SU-DHL-6 (cell line): ENCODE data around the gene REXO1.
"Not testable (repeated sequence)": the region's sequence is repeated elsewhere in the genome, so short reads cannot be mapped to it uniquely, and the experiment has no call there.

Experiments used
- H2AFZ ChIP-seq: fragments of 200-600 bp; sonication (generic); 2 replicates; pipeline ENCODE4 v1.6.1; 2014; ENCODE audit warnings: low read depth, mild to moderate bottlenecking, moderate library complexity, mixed read lengths, antibody characterized with exemption, low read length; ENCODE audit not compliant: severe bottlenecking
- H3F3A ChIP-seq: fragments of 200-600 bp; shearing (Covaris generic); 2 replicates; pipeline ENCODE4 v1.6.0; 2016; ENCODE audit warnings: antibody characterized with exemption, mild to moderate bottlenecking; ENCODE audit not compliant: insufficient read depth
- H3K27ac ChIP-seq: fragments of 200-600 bp; sonication (generic); 2 replicates; pipeline ENCODE4 v1.5.1; 2016; ENCODE audit warnings: low read depth, mild to moderate bottlenecking, low read length, moderate library complexity, mixed read lengths
- H3K27me3 ChIP-seq: fragments of 200-600 bp; sonication (generic), shearing (Covaris generic); 2 replicates; pipeline ENCODE4 v1.6.0; 2014; ENCODE audit warnings: mild to moderate bottlenecking, low read length
- H3K36me3 ChIP-seq: fragments of 200-600 bp; sonication (generic); 2 replicates; pipeline ENCODE4 v1.6.1; 2014; ENCODE audit warnings: mild to moderate bottlenecking, low read length, mixed read lengths
- H3K4me2 ChIP-seq: fragments of 300-600, 200-600 bp; shearing (Covaris generic), sonication (generic); 2 replicates; pipeline ENCODE4 v1.6.0; 2014; ENCODE audit warnings: low read length, low read depth, mild to moderate bottlenecking; ENCODE audit not compliant: poor library complexity, severe bottlenecking
- H3K4me3 ChIP-seq: fragments of 200-600 bp; sonication (generic); 2 replicates; pipeline ENCODE4 v1.5.1; 2014; ENCODE audit warnings: antibody characterized with exemption, low read length, mild to moderate bottlenecking, mixed read lengths; ENCODE audit not compliant: insufficient read depth, poor library complexity, severe bottlenecking
- H3K79me2 ChIP-seq: fragments of 200-600 bp; sonication (generic); 2 replicates; pipeline ENCODE4 v1.6.1; 2014; ENCODE audit warnings: mild to moderate bottlenecking, low read length, moderate library complexity; ENCODE audit not compliant: insufficient read depth
- H3K9ac ChIP-seq: fragments of 200-600 bp; sonication (generic); 2 replicates; pipeline ENCODE4 v1.7.0; 2014; ENCODE audit warnings: mild to moderate bottlenecking, low read length
- H3K9me2 ChIP-seq: fragments of 200-600 bp; sonication (generic); replicated peaks from 2 replicates; pipeline ENCODE4 v1.6.1; 2014; ENCODE audit warnings: low read length; ENCODE audit not compliant: insufficient read depth
- H3K9me3 ChIP-seq: fragments of 200-600 bp; sonication (generic); 2 replicates; pipeline ENCODE4 v1.6.1; 2014; ENCODE audit warnings: low read length, mixed read lengths; ENCODE audit not compliant: insufficient read depth
- H4K20me1 ChIP-seq: fragments of 200-600 bp; sonication (generic); 2 replicates; pipeline ENCODE4 v1.6.1; 2014; ENCODE audit warnings: low read depth, mild to moderate bottlenecking, antibody characterized with exemption, low read length, moderate library complexity, mixed read lengths
- CTCF ChIP-seq: fragments of 200-600 bp; sonication (generic); IDR thresholded peaks from one replicate; pipeline ENCODE4 v1.5.1; 2017; ENCODE audit warnings: antibody characterized with exemption, mild to moderate bottlenecking, low read length, moderate library complexity; ENCODE audit not compliant: insufficient read depth, poor library complexity, severe bottlenecking
- EZH2phosphoT487 ChIP-seq: fragments of 200-600 bp; sonication (generic), shearing (Covaris generic); conservative IDR thresholded peaks from 2 replicates; pipeline ENCODE4 v1.6.1; 2018; ENCODE audit warnings: mild to moderate bottlenecking, antibody characterized with exemption, low read length, moderate library complexity, mixed read lengths

The REXO1 gene

GRCh38 chr19:1876496-1877279, 28.4 kb upstream of the REXO1 start:
- not testable (repeated sequence) for H4K20me1 ChIP-seq, H3K9me2 ChIP-seq, H3K27me3 ChIP-seq, H3K9me3 ChIP-seq, H3F3A ChIP-seq, H3K36me3 ChIP-seq
- Histone ChIP-seq H3K27ac (peak overlapping the region; percentile 63), H3K4me2 (peak overlapping the region; percentile 91), H3K4me3 (peak overlapping the region; percentile 96), H3K79me2 (peaks cover 39% of the 10 kb centered on the region), H3K9ac (peak overlapping the region; percentile 99), H2AFZ (peak overlapping the region; percentile 82)

- H2AFZ ChIP-seq: peak overlapping the region; percentile 82
These were observed 27.6 kb upstream of the REXO1 start for GRCh38 chr19:1875646-1876495.

GRCh38 chr19:1875265-1875645, 27.0 kb upstream of the REXO1 start:
- Histone ChIP-seq H3K4me2 (peak overlapping the region; percentile 91), H3K27ac (peak overlapping the region; percentile 63), H3K79me2 (peaks cover 44% of the 10 kb centered on the region), H3K9ac (peak overlapping the region; percentile 99), H3K4me3 (peak overlapping the region; percentile 96)
- H3K27me3 ChIP-seq, H3K9me3 ChIP-seq, H3K9me2 ChIP-seq, H3F3A ChIP-seq, H2AFZ ChIP-seq, H4K20me1 ChIP-seq, H3K36me3 ChIP-seq: not testable (repeated sequence)

More at GRCh38 chr19:1875646-1876495, 27.6 kb upstream of the REXO1 start:
- Histone ChIP-seq H3K36me3 (no peaks in the 10 kb centered on the region), H3K9me3 (no peaks in the 10 kb centered on the region), H3K9me2 (no peaks in the 10 kb centered on the region), H3K27me3 (no peaks in the 10 kb centered on the region), H3K9ac (peak overlapping the region; percentile 99), H3F3A (no peaks in the 10 kb centered on the region), H3K4me3 (peak overlapping the region; percentile 96), H3K79me2 (peaks cover 42% of the 10 kb centered on the region), H3K4me2 (peak overlapping the region; percentile 91), H4K20me1 (peaks cover 8% of the 10 kb centered on the region), H3K27ac (peak overlapping the region; percentile 63)
- TF ChIP-seq CTCF (no peak), EZH2phosphoT487 (no peak)

- Histone ChIP-seq H3K9me3 (no peaks in the 10 kb centered on the region), H3K4me2 (peak overlapping the region; percentile 91), H3K27ac (peak overlapping the region; percentile 63), H3K4me3 (peak overlapping the region; percentile 96), H3K36me3 (no peaks in the 10 kb centered on the region), H3F3A (no peaks in the 10 kb centered on the region), H3K9ac (peak overlapping the region; percentile 99), H3K79me2 (peaks cover 46% of the 10 kb centered on the region), H3K9me2 (no peaks in the 10 kb centered on the region), H2AFZ (no peak overlapping the region), H4K20me1 (peaks cover 8% of the 10 kb centered on the region), H3K27me3 (no peaks in the 10 kb centered on the region)
- TF ChIP-seq CTCF (no peak), EZH2phosphoT487 (no peak)
These were observed 26.4 kb upstream of the REXO1 start for GRCh38 chr19:1874554-1875185.
